ENCODE results near the gene FTHL17. TPM values are rescaled to one million over a fixed set of nuclear protein-coding genes. Genes with fewer than 3 reads are reported as not detected.

Gene FTHL17
- total and polyA plus RNA-seq, 2 donors (not counting 1 experiment from before 2014, with no cell fraction given), result not detected

DNA sequence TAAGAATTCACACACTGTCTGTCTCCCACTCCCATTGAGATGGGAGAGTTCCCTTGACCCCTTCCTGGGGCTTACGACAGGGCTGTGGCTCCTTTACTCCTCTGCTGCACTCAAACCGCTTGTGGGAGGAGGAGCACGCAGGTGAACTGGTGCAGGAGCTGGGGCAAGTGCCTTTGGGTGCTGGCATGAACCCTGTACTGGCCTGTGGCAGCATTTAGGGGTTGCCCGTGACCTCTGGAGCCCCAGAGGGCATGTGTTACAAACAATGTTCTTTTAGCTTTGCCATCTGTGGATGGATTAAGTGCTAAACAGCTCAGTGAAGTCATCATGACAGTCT is 21.8 kb upstream of the FTHL17 start:
- Histone ChIP-seq H4K20me1 (ENCODE audit: control insufficient read depth, insufficient read depth, low read length, poor library complexity, severe bottlenecking) (no peaks in the 10 kb centered on the region), H3K27me3 (replicated peaks in 1 of 4; ENCODE audit: control extremely low read depth in 1 of 4, control insufficient read depth in 3 of 4, insufficient read depth in 4 of 4, low read length in 3 of 4) (no peaks in the 10 kb centered on the region), H3K9ac (ENCODE audit: low read length) (no peak overlapping the region), H3K4me1 (ENCODE audit: control insufficient read depth in 2 of 2, insufficient read depth in 2 of 2, low read length in 2 of 2) (no peaks in the 10 kb centered on the region), H2AFZ (ENCODE audit: insufficient read depth, low read depth, low read length, poor library complexity, severe bottlenecking) (no peak overlapping the region), H3K27ac (ENCODE audit: low read length in 2 of 2) (no peak overlapping the region), H3K4me3 (ENCODE audit: control extremely low read depth in 1 of 5, extremely low read depth in 1 of 5, insufficient read depth in 1 of 5, low read depth in 2 of 5, low read length in 4 of 5) (no peak overlapping the region), H3K9me3 (ENCODE audit: control extremely low read depth in 1 of 3, control insufficient read depth in 2 of 3, insufficient read depth in 1 of 3, low read length in 2 of 3) (no peaks in the 10 kb centered on the region), H3K4me2 (replicated peaks; ENCODE audit: low read depth, low read length, poor library complexity, severe bottlenecking) (no peak overlapping the region), H3K79me2 (ENCODE audit: control insufficient read depth, insufficient read depth, low read length) (no peaks in the 10 kb centered on the region), H3K36me3 (replicated peaks in 1 of 2; ENCODE audit: control extremely low read depth in 1 of 2, control insufficient read depth in 1 of 2, extremely low read depth in 1 of 2, insufficient read depth in 2 of 2, low read length in 1 of 2) (no peaks in the 10 kb centered on the region)
- Mint-ChIP-seq H3K4me1 (no peaks in the 10 kb centered on the region), H3K9me3 (ENCODE audit: insufficient read depth) (no peaks in the 10 kb centered on the region), H3K27me3 (no peaks in the 10 kb centered on the region), H3K4me3 (no peak overlapping the region), H3K27ac (no peak overlapping the region)
- TF ChIP-seq CTCF (IDR thresholded peaks at IDR 0.05) (no peak), EZH2 (IDR thresholded peaks at IDR 0.05; ENCODE audit: borderline replicate concordance, insufficient read depth, low read depth, low read length, poor library complexity, severe bottlenecking) (no peak)
- intact Hi-C loops (cut with micrococcal nuclease), result no loop called here
- ChIA-PET CTCF (no interaction called here), POLR2A (no interaction called here)
- DNase-seq (no peak), ATAC-seq (ENCODE audit: low read depth) (no peak)
- WGBS (ENCODE audit: insufficient coverage), result 93% methylated on average over 2 of the region's 4 CpGs

DNA sequence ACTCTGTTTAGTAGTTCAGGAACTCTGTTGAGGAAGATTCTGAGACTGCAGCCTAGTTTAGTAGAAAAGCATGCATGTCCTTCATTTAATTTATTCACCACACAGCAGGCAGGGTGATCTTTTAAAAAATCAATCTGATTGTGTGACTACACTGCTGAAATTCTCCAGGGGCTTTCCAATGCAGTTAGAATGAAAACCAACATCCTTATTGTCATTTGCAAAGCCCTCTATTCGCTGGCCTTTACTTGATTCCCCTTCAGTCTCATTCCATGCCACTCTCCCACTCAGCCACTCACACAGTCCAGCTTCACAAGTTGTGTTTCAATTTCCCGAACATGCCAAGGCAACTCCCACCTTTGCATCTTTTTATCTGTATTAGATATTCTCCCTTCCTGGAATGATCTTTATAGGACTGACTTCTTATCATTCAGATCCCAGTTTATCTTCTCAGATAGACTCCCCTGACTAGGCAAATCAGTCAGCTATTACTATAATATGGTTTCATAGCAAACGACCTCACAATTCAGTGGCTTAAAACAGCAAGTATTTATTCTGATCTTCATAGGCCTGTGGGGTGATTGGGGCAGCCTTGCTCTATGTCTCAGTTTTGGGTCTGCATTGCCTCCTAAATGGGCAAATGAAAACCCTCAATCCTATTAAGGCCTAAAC is 21.3 kb upstream of the FTHL17 start:
- H3K79me2 ChIP-seq (ENCODE audit: control insufficient read depth, insufficient read depth, low read length), result no peaks in the 10 kb centered on the region
- no peak overlapping the region for H2AFZ ChIP-seq (ENCODE audit: insufficient read depth, low read depth, low read length, poor library complexity, severe bottlenecking)
- no peaks in the 10 kb centered on the region for H3K4me1 ChIP-seq (ENCODE audit: control insufficient read depth in 2 of 2, insufficient read depth in 2 of 2, low read length in 2 of 2)
- Mint-ChIP-seq H3K4me3 (no peak overlapping the region), H3K9me3 (ENCODE audit: insufficient read depth) (no peaks in the 10 kb centered on the region), H3K4me1 (no peaks in the 10 kb centered on the region), H3K27me3 (no peaks in the 10 kb centered on the region), H3K27ac (no peak overlapping the region)
- no peak overlapping the region for H3K4me2 ChIP-seq (replicated peaks; ENCODE audit: low read depth, low read length, poor library complexity, severe bottlenecking)
- DNase-seq, result no peak
- no peak overlapping the region for H3K4me3 ChIP-seq (ENCODE audit: control extremely low read depth in 1 of 5, extremely low read depth in 1 of 5, insufficient read depth in 1 of 5, low read depth in 2 of 5, low read length in 4 of 5)
- ATAC-seq (ENCODE audit: low read depth), result no peak
- no peak for TF ChIP-seq EZH2 (IDR thresholded peaks at IDR 0.05; ENCODE audit: borderline replicate concordance, insufficient read depth, low read depth, low read length, poor library complexity, severe bottlenecking)
- TF ChIP-seq CTCF (IDR thresholded peaks at IDR 0.05), result no peak
- H3K27me3 ChIP-seq (replicated peaks in 1 of 4; ENCODE audit: control extremely low read depth in 1 of 4, control insufficient read depth in 3 of 4, insufficient read depth in 4 of 4, low read length in 3 of 4), result no peaks in the 10 kb centered on the region
- POLR2A ChIA-PET, result no interaction called here
- H4K20me1 ChIP-seq (ENCODE audit: control insufficient read depth, insufficient read depth, low read length, poor library complexity, severe bottlenecking), result no peaks in the 10 kb centered on the region
- CTCF ChIA-PET, result no interaction called here
- no peak overlapping the region for H3K9ac ChIP-seq (ENCODE audit: low read length)
- H3K27ac ChIP-seq (ENCODE audit: low read length in 2 of 2), result no peak overlapping the region
- no peaks in the 10 kb centered on the region for H3K9me3 ChIP-seq (ENCODE audit: control extremely low read depth in 1 of 3, control insufficient read depth in 2 of 3, insufficient read depth in 1 of 3, low read length in 2 of 3)
- intact Hi-C loops (cut with micrococcal nuclease), result no loop called here
- WGBS (ENCODE audit: insufficient coverage), result no CpG with 5 or more reads among the region's 3 CpGs
- no peaks in the 10 kb centered on the region for H3K36me3 ChIP-seq (replicated peaks in 1 of 2; ENCODE audit: control extremely low read depth in 1 of 2, control insufficient read depth in 1 of 2, extremely low read depth in 1 of 2, insufficient read depth in 2 of 2, low read length in 1 of 2)

All from B cell (primary cell).